ENCODE measurements around the gene PNMA1.
A peak's percentile ranks its signal among the peaks of the same experiment; 100 is the strongest.

PNMA1 gene

GRCh38 chr14:73713803-73714655 lies at the start of gene PNMA1:
Gene PNMA1, minus strand, starts transcription at chr14:73714384. Its CDS starts 745 bp downstream, at chr14:73713639.
- DNase-seq: peak; percentile 89

- no peak for DNase-seq
Observed at GRCh38 chr14:73763396-73763795, 49.2 kb upstream of the PNMA1 start.

- no peak for DNase-seq
Observed at GRCh38 chr14:73762375-73762822, 48.2 kb upstream of the PNMA1 start.

GRCh38 chr14:73761618-73762355 lies 47.6 kb upstream of the PNMA1 start:
- DNase-seq: no peak

- DNase-seq: no peak
Observed at GRCh38 chr14:73760598-73761586, 46.7 kb upstream of the PNMA1 start.

GRCh38 chr14:73759714-73760597 lies 45.8 kb upstream of the PNMA1 start:
- DNase-seq: peak; percentile 88

GRCh38 chr14:73759183-73759713 lies 45.1 kb upstream of the PNMA1 start:
- no peak for DNase-seq

GRCh38 chr14:73758392-73759182 lies 44.4 kb upstream of the PNMA1 start:
- DNase-seq: peak; percentile 55

- no peak for DNase-seq
Observed at GRCh38 chr14:73757876-73758391, 43.8 kb upstream of the PNMA1 start.

GRCh38 chr14:73757381-73757780 lies 43.2 kb upstream of the PNMA1 start:
- DNase-seq: no peak

- DNase-seq: no peak
Observed at GRCh38 chr14:73755434-73756014, 41.3 kb upstream of the PNMA1 start.

GRCh38 chr14:73754911-73755360 lies 40.8 kb upstream of the PNMA1 start:
- no peak for DNase-seq

GRCh38 chr14:73753887-73754795 lies 40.0 kb upstream of the PNMA1 start:
- no peak for DNase-seq

- DNase-seq: no peak
Observed at GRCh38 chr14:73753124-73753886, 39.1 kb upstream of the PNMA1 start.

GRCh38 chr14:73752297-73752992 lies 38.3 kb upstream of the PNMA1 start:
- DNase-seq: no peak

- no peak for DNase-seq
Observed at GRCh38 chr14:73751157-73751691, 37.0 kb upstream of the PNMA1 start.

- no peak for DNase-seq
Observed at GRCh38 chr14:73750531-73750901, 36.3 kb upstream of the PNMA1 start.

Measured in NCI-H748 treated with DMSO at 0.1 percent for 48 hours (cell line).